GM19023 (cell line): ENCODE results near the gene PINK1.

Source experiments
- ATAC-seq: cut with Tn5 transposase; IDR thresholded peaks from one replicate; pipeline ENCODE4 v1.9.1; 2021; ENCODE audit warnings: mild to moderate bottlenecking, moderate library complexity; ENCODE audit not compliant: unreplicated experiment

PINK1 gene

DNA sequence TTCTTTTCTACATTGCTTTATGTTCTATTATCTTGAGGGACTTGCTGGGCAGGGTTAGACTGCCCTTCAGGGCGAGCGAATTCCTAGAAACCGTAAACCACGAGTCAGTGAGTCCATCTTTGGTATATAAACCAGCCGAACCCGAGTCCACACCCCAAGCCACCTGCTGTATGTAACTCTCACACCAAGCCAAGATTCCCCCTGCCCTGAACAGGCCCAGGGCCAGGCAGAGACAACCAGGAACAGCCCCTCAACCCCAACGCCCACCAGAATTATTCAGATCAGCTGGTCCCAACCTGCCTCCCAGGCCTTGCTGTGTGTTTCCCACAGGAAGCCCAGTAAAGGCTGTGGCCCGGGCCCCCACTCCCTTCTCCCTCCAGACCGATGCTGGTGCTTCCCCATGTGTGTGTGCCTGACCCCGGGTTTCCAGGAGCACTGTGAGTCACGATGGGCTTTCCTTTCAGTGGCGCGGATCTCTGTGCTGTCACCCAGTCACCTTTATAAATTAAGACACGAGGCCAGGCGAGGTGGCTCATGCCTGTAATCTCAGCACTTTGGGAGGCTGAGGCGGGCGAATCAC lies 67.5 kb downstream of the PINK1 start:
- no peak for ATAC-seq
